ENCODE results near the gene INTS7.

DNA sequence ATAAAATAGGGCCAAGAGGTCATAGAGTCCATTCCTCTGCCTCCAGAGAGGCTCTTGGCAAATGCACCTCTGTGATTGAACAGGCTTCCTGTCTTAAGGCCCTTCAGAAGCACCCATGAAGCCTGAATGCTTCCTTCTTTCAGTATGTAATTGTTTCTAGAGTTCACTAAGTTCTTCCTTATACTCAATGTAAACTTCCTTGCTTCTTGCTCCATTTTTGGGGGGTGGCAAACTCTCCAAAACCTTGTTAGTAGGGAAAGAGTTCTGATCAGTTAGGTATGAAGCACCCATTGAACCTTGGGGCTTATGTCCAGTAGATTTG, 102.5 kb downstream of the INTS7 start:
- TF ChIP-seq POLR2A (IDR thresholded peaks at IDR 0.05): no peak
- TF ChIP-seq CTCF (IDR thresholded peaks at IDR 0.05): no peak
- TF ChIP-seq POLR2AphosphoS5 (IDR thresholded peaks at IDR 0.05): no peak

Measured in sigmoid colon (tissue), 4 donors.